ENCODE results near the gene LCTL. TPM values are rescaled to one million over a fixed set of nuclear protein-coding genes. Genes with fewer than 3 reads are reported as not detected.
A peak's percentile ranks its signal among the peaks of the same experiment; 100 is the strongest.
"Not testable (repeated sequence)": the region's sequence is repeated elsewhere in the genome, so short reads cannot be mapped to it uniquely, and the experiment has no call there.

LCTL gene
- total RNA-seq, 2 experiments from 2014 or later = not detected

DNA sequence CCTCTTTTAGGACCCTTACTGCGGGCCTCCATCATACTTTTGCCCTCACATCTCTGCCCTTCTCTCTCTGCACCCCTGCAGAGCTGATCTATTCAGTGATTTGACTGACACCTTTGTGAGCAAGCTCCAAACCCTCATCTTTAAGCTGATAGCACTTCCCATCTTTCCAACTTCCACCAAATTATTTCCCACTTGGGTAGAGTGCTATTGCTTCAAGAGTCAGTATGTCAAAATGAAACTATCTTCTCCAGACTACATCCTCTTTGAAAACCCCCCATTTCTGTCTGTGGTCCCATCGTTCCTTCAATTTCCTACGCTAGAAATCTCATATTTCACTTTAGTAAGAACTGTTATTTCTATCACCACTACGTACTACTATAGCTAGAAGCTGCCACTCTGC lies 41.0 kb downstream of the LCTL start:
- Mint-ChIP-seq H3K4me1 (peaks cover 9% of the 10 kb centered on the region), H3K27me3 (no peaks in the 10 kb centered on the region), H3K4me3 (no peak overlapping the region), H3K9me3 (no peaks in the 10 kb centered on the region), H3K27ac (no peak overlapping the region), H3K36me3 (ENCODE audit: low read depth) (peaks cover 46% of the 10 kb centered on the region)
- no peak for DNase-seq
- POLR2A ChIA-PET = no interaction called here
- CTCF ChIA-PET = interaction anchor here (1.0 kb wide), 1 partner anchor 18 kb away, joined by 3 read pairs; no protein-coding TSS in a partner anchor

DNA sequence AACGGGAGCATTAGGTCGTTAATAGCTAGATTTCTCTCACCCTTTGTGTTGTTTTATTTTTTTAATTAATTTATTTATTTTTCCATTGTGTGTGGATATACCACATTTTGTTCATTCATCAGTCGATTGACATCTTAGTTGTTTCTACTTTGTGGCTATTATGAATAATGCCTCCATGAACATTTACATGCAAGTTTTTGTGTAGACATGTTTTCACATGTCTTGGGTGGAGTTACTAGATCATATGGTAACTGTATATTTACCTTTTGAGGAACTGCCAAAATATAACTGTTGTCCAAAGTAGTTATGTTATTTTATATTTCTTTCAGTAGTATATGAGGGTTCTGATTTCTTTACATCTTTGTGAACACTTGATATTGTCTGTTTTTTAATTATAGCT lies 41.9 kb downstream of the LCTL start:
- CTCF ChIA-PET = interaction anchor here (1.0 kb wide), 1 partner anchor 19 kb away, joined by 3 read pairs; no protein-coding TSS in a partner anchor
- H3K27ac Mint-ChIP-seq = no peak overlapping the region
- H3K4me1 Mint-ChIP-seq = peaks cover 9% of the 10 kb centered on the region
- H3K27me3 Mint-ChIP-seq = no peaks in the 10 kb centered on the region
- no peak overlapping the region for H3K4me3 Mint-ChIP-seq
- POLR2A ChIA-PET = interaction anchor here (0.6 kb wide), 1 partner anchor 1011 kb away, joined by 3 read pairs; no protein-coding TSS in a partner anchor
- H3K9me3 Mint-ChIP-seq = no peaks in the 10 kb centered on the region
- DNase-seq = no peak
- H3K36me3 Mint-ChIP-seq (ENCODE audit: low read depth) = peaks cover 41% of the 10 kb centered on the region

DNA sequence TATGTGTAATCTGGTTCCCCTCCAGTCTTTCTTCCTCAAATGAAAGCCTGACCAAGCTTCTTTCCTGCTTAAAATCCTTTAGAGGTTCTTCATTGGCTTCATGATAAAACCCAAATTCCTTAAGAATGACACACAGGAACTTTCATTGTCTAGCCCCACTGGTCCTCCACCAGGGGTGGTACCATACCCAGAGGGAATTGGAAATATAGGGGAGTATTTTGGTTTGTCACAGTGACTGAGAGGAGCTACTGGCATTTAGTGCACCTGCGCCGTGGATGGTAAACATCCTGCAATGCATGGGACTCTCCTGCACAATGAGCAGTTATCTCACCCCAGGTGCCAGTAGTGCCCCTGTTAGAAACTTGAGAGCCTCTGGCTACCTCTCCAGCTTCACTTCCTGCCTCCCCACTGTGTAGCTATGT lies 49.9 kb downstream of the LCTL start:
- H3K36me3 Mint-ChIP-seq (ENCODE audit: low read depth) = peaks cover 32% of the 10 kb centered on the region
- H3K4me1 Mint-ChIP-seq = no peaks in the 10 kb centered on the region
- H3K4me3 Mint-ChIP-seq = no peak overlapping the region
- POLR2A ChIA-PET = no interaction called here
- H3K27me3 Mint-ChIP-seq = no peaks in the 10 kb centered on the region
- H3K27ac Mint-ChIP-seq = no peak overlapping the region
- no peaks in the 10 kb centered on the region for H3K9me3 Mint-ChIP-seq
- no peak for DNase-seq
- CTCF ChIA-PET = no interaction called here

DNA sequence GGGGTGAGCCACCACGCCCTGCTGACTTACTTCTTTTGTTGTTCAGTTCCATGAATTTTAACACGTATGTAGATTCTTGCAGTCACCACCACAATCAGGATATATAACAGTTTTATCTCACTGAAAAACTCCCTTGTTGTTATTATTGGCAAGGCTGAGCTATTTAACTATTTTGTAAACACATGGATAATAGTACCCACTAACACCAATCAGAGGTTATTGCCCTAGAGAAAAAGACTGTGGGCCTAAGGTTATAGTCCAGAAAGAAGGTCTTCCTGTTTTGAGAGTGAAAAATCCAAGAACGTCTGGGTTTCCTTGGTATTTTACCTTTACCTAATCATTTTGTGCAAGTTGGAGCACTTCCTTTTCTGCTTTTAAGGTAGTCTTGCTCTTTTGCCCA lies 51.2 kb downstream of the LCTL start:
- CTCF ChIA-PET = no interaction called here
- Mint-ChIP-seq H3K27me3 (no peaks in the 10 kb centered on the region), H3K4me3 (no peak overlapping the region), H3K4me1 (no peaks in the 10 kb centered on the region), H3K9me3 (no peaks in the 10 kb centered on the region), H3K27ac (no peak overlapping the region), H3K36me3 (ENCODE audit: low read depth) (peaks cover 36% of the 10 kb centered on the region)
- POLR2A ChIA-PET = no interaction called here
- no peak for DNase-seq

DNA sequence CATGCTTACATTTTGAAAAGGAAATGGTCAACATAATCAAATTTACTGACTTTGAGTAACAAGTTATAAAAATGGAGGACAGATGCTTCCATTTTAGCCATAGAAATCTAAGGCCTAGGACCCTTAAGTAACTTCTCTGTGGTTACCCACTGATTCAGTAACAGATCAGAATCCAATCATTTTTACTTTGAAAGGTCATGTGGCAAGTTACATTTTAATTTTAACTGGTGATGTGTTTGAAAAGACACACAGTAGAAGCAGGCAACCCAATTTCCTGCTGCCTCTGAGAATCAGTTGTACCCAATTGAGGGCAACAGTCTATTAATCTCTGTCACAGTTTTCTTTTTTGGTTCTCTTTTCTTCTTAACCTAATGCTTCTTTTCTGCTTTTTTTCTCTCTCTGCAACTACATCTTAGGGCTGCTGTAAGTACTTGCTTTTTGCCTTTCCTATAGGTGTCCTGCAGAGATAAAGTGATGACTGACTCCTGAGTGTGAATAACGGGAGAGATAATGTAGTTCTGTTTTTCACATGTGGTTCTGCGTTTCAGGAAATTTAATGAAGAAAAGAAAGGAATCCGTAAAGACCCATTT lies 57.4 kb downstream of the LCTL start:
- peaks cover 21% of the 10 kb centered on the region for H3K36me3 Mint-ChIP-seq (ENCODE audit: low read depth)
- no peak overlapping the region for H3K4me3 Mint-ChIP-seq
- H3K27ac Mint-ChIP-seq = peak overlapping the region; percentile 36
- ChIA-PET CTCF (interaction anchor here (0.7 to 1.8 kb wide), 2 partner anchors 9 to 722 kb away, joined by 3 to 5 read pairs; no protein-coding TSS in a partner anchor), POLR2A (interaction anchor here (1.2 to 1.3 kb wide), 2 partner anchors 120 to 217 kb away, joined by 3 read pairs; no protein-coding TSS in a partner anchor)
- DNase-seq = no peak
- H3K9me3 Mint-ChIP-seq = no peaks in the 10 kb centered on the region
- no peaks in the 10 kb centered on the region for H3K27me3 Mint-ChIP-seq
- peaks cover 33% of the 10 kb centered on the region for H3K4me1 Mint-ChIP-seq

DNA sequence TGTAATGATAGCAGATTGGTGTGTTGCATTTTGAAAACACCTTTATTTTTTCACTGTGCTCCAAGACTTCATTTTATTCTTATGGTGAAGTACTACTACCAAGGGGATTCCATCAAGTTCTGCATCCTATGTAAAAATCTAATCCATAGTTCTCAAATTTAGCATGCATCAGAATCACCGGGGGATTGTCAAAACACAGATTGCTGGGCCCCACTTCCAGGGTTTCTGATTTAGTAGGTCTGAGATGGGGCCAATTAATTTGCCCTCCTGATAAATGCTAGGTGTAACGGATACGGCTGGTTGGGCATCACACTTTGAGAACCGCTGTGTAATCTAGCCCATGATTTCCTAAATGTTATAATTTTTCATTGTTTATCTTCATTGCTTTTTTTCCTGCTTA lies 60.0 kb downstream of the LCTL start:
- H3K27ac Mint-ChIP-seq = peak overlapping the region; percentile 96
- H3K9me3 Mint-ChIP-seq = no peaks in the 10 kb centered on the region
- peak overlapping the region; percentile 92 for H3K4me3 Mint-ChIP-seq
- POLR2A ChIA-PET = interaction anchor here (0.9 to 3.9 kb wide), 23 partner anchors 7 to 1200 kb away, joined by 3 to 64 read pairs (median 4); partner anchors contain the start of genes DIS3L, INTS14, MAP2K1 and RNU5B-1
- no peak for DNase-seq
- peaks cover 46% of the 10 kb centered on the region for H3K36me3 Mint-ChIP-seq (ENCODE audit: low read depth)
- CTCF ChIA-PET = interaction anchor here (1.2 to 2.9 kb wide), 3 partner anchors 8 to 211 kb away, joined by 3 to 12 read pairs (median 4); partner anchors contain the start of genes MAP2K1 and SNAPC5
- peaks cover 56% of the 10 kb centered on the region for H3K4me1 Mint-ChIP-seq
- no peaks in the 10 kb centered on the region for H3K27me3 Mint-ChIP-seq

DNA sequence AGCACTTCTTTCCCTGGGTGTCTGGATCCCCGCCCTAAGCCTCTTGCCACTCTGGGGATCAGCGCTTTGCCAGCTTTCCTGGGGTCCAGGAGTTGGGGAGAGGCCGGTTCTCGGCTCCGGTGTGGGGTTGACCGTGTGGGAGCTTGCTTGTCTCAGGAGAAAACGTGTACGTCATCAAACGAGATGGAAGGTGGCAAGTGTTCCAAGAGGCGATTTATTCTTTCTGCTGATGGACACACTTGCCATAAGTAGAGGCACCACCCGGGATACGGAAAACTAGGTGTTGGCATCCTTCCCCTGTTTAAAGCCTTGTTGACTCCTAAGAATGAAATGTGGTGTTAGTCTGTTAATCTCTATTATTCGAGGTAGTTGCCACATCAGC lies 60.4 kb downstream of the LCTL start:
- ChIA-PET CTCF (interaction anchor here (1.2 to 2.9 kb wide), 3 partner anchors 7 to 211 kb away, joined by 3 to 12 read pairs (median 4); partner anchors contain the start of genes MAP2K1 and SNAPC5), POLR2A (interaction anchor here (0.6 to 3.9 kb wide), 33 partner anchors 8 to 1612 kb away, joined by 3 to 64 read pairs (median 4); partner anchors contain the start of genes DIS3L, INTS14, MAP2K1 and RNU5B-1)
- peak overlapping the region; percentile 96 for H3K27ac Mint-ChIP-seq
- H3K36me3 Mint-ChIP-seq (ENCODE audit: low read depth) = peaks cover 46% of the 10 kb centered on the region
- H3K27me3 Mint-ChIP-seq = no peaks in the 10 kb centered on the region
- no peak for DNase-seq
- peak overlapping the region; percentile 92 for H3K4me3 Mint-ChIP-seq
- H3K4me1 Mint-ChIP-seq = peaks cover 60% of the 10 kb centered on the region
- H3K9me3 Mint-ChIP-seq = no peaks in the 10 kb centered on the region

DNA sequence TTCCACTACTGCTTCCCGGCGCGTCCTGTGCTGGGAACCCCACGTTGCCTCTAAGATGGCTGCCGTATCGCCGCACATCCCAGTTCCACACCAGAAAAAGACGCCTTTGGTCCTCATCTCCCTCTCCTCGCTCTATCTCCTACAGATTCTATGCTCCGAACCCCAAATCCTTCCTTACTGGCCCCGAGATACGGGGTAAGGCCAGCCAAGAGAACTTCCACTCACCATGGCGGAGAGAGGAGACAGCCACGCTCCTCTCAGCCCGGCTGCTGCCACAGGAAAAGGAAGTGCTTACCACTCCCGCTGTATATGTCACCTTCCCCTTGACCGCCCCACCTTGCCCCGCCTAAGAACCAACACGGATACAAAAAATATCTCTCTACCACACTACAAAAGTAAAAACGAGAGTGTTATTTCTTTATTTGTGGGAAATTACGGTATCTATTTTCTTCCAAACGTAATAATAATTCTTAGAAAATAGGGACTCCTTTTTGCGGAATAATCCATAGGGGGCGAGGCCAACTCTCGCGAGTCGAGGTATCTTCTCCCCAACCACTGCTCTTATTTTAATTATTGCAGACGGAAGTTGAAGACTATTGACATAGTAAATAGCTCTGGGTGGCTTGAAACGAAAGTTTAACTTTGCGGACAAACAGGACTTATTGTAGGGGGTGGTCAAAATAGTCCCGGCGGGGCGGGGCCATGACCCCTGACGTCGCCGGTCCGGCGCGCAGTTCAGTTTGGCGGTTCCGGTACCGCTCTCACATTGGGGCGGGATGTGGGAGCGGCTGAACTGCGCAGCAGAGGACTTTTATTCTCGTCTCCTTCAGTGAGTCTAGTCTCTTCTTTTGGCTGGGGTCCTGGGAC lies 61.0 kb downstream of the LCTL start, which contains the start of the genes RPL4 and ZWILCH:
TSS of gene RPL4 (minus strand) at position 293 of the 867 bp plus-strand sequence. CDS start at position 228, 65 bp downstream.
TSS of gene ZWILCH (plus strand) at position 764 of the 867 bp plus-strand sequence. CDS start at position 777, 13 bp downstream.
- Mint-ChIP-seq H3K9me3 (no peaks in the 10 kb centered on the region), H3K4me1 (peaks cover 66% of the 10 kb centered on the region), H3K4me3 (peak within 1 kb of the TSS; percentile 92), H3K36me3 (ENCODE audit: low read depth) (peaks cover 53% of the 10 kb centered on the region), H3K27me3 (no peaks in the 10 kb centered on the region), H3K27ac (peak within 1 kb of the TSS; percentile 96)
- ChIA-PET CTCF (interaction anchor here (1.1 to 2.9 kb wide), 5 partner anchors 6 to 210 kb away, joined by 3 to 12 read pairs (median 4); partner anchors contain the start of genes MAP2K1 and SNAPC5), POLR2A (interaction anchor here (0.5 to 3.9 kb wide), 35 partner anchors 8 to 1611 kb away, joined by 3 to 64 read pairs (median 4); partner anchors contain the start of genes DIS3L, MAP2K1, RNU5B-1 and SNAPC5)
- peak; percentile 84 for DNase-seq

DNA sequence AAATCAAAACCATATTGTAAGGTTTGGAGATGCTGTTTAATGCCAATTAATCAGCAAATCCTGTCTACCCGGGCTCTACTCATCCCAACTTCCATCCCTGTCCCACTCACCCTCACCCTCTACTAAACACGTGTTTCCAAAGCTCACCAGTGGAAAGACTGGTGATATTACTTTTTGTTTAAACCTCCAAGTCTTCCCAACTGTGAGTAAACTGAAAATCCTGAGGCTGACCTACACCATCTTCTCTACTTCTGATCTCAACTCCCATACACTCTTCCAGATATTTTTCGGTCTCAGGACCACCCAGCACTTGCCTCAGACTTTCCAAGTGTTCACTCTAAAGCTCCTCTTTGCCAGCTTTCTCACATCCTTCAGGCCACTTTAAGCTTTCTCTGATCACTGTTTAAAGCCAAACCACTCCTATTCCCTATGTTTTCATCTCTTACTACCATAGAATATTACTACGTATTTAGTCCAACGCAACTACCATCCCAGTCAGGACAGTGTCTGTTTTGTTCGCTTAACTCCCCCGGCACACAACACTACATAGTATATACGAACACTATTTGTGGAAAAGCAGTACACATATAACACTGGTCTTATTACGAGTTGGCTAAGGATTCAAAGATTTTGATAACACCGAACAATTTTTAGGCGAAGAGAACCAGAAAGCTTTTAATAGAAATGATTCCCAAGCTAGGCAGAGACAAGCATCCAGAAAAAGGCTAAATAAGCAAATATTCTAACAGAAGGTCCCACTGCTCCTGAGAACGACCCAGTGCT lies 61.8 kb downstream of the LCTL start:
- H3K9me3 Mint-ChIP-seq = no peaks in the 10 kb centered on the region
- H3K27me3 Mint-ChIP-seq = no peaks in the 10 kb centered on the region
- DNase-seq = no peak
- CTCF ChIA-PET = interaction anchor here (0.6 to 1.3 kb wide), 3 partner anchors 10 to 118 kb away, joined by 3 to 4 read pairs (median 3); no protein-coding TSS in a partner anchor
- H3K4me3 Mint-ChIP-seq = peak overlapping the region; percentile 92
- H3K27ac Mint-ChIP-seq = peak overlapping the region; percentile 96
- POLR2A ChIA-PET = interaction anchor here (0.6 to 3.9 kb wide), 14 partner anchors 9 to 925 kb away, joined by 3 to 64 read pairs (median 5); partner anchors contain the start of genes DIS3L, MAP2K1 and TIPIN
- H3K36me3 Mint-ChIP-seq (ENCODE audit: low read depth) = peaks cover 55% of the 10 kb centered on the region
- H3K4me1 Mint-ChIP-seq = peaks cover 69% of the 10 kb centered on the region

DNA sequence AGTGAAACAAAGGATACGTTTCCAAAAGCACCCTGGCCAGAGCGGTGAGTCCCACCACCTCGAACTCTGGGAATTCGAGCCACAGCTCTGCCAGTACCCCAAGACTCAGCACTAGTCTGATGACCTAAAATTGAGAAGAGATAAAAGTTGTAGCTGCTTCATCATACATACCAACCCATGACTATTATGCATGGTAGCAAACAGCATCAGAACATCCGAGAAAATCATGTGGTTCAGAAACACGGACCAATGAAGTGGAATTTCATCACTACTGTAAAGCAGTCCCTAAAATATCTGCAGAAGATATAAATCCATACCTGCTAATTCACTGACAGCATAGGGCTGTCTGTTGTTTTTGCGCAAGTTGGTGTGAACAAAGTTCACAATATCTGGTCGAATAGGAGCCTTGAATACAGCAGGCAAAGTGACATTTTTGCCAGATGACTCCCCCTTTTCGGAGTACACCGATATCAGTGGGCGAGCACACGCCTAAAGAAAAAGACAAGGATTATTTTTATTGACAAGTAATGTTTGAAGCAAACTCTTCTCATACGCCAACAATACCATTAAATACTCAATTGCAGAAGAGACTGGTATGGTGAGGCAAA lies 62.7 kb downstream of the LCTL start:
- Mint-ChIP-seq H3K36me3 (ENCODE audit: low read depth) (peaks cover 61% of the 10 kb centered on the region), H3K27ac (peak overlapping the region; percentile 96), H3K4me3 (peak overlapping the region; percentile 92), H3K4me1 (peaks cover 71% of the 10 kb centered on the region)
- H3K27me3 Mint-ChIP-seq, H3K9me3 Mint-ChIP-seq, DNase-seq: not testable (repeated sequence)
- ChIA-PET CTCF (interaction anchor here (1.3 kb wide), 1 partner anchor 11 kb away, joined by 4 read pairs; no protein-coding TSS in a partner anchor), POLR2A (interaction anchor here (0.9 to 3.9 kb wide), 7 partner anchors 28 to 711 kb away, joined by 3 to 64 read pairs (median 5); partner anchors contain the start of genes DIS3L, MAP2K1 and TIPIN)

DNA sequence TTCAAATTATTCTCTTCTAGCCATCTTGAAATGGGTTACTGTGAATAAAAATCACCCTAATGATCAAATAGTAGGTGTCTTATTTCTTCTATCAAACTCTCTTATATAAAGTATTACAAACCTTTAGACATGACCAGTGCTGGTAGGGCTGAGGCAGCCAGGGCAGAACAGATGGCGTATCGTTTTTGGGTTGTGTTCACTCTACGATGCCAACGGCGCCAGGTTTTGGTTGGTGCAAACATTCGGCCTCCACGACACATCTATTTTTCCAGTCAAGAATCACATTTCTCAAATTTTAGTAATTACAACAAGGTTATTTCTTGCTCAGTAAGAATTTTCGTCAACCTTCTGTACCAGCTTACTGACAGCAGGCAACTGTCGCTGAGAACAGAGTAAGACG lies 63.3 kb downstream of the LCTL start:
- peak overlapping the region; percentile 92 for H3K4me3 Mint-ChIP-seq
- H3K36me3 Mint-ChIP-seq (ENCODE audit: low read depth) = peaks cover 67% of the 10 kb centered on the region
- H3K27ac Mint-ChIP-seq = peak overlapping the region; percentile 96
- no peak for DNase-seq
- H3K9me3 Mint-ChIP-seq = no peaks in the 10 kb centered on the region
- H3K27me3 Mint-ChIP-seq = no peaks in the 10 kb centered on the region
- peaks cover 71% of the 10 kb centered on the region for H3K4me1 Mint-ChIP-seq
- CTCF ChIA-PET = no interaction called here
- POLR2A ChIA-PET = interaction anchor here (1.8 to 3.9 kb wide), 2 partner anchors 32 to 115 kb away, joined by 5 to 64 read pairs; partner anchors contain the start of gene MAP2K1

Data from activated CD4-positive, alpha-beta memory T cell treated with anti-CD3 and anti-CD28 coated beads, Interleukin-2, amount 10 ng/mL, durations not matched to agents 7 days and 5 days (primary cell).